GM12892 (cell line): ENCODE results near the gene CSGALNACT2.

ENCODE experiments used
- DNase-seq: peaks from one replicate; pipeline ENCODE4 v3.0.0; 2011; ENCODE audit not compliant: insufficient read length
- FAIRE-seq: peaks from 2 replicates; lab custom pipeline; 2011; peaks lifted over from hg19 to GRCh38; lab: Jason Lieb, UNC
- POLR2A ChIP-seq: IDR thresholded peaks from 2 replicates; pipeline ENCODE4 v1.6.1; 2011; ENCODE audit warnings: low read depth, low read length, control low read depth
- POLR2AphosphoS5 ChIP-seq: IDR thresholded peaks from 2 replicates; pipeline ENCODE4 v1.6.1; 2011; ENCODE audit warnings: low read depth, low read length, control low read depth
- TAF1 ChIP-seq: IDR thresholded peaks from 2 replicates; pipeline ENCODE4 v1.6.1; 2011; ENCODE audit warnings: low read depth, mild to moderate bottlenecking, control low read depth, low read length, borderline replicate concordance

CSGALNACT2 gene

DNA sequence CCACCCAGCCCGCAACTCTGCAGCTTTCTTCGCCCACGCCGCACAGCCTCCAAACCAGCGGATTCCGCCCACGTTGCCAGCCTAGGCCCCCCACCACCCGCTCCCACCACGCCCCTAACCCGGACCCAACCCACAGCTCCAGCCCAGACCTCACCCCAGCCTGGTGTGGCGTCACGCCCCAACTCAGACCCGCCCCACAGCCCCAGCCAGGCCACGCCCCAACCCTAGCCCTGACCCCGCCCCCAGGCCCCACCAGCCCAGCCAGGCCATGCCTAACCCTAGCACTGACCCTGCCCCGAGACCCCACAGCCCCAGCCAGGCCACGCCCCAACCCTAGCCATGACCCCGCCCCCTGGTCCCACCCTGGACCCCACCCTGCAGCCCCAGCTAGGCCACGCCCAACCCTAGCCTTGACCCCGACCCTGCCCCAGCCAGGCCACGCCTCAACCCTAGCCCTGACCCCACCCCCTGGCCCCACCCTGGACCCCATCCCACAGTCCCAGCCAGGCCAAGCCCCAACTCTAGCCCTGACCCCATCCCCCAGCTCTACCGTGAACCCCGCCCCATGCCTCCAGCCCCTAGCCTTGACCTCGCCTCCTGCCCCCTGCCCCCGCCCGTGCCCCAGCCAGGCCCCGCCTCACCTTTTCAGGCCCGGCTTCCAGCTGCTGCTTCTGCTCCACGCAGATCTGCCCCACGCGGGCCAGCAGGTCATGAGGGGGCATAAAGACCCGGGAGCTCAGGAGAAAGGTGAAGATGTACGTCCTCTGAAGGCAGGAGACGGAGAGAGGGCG, 64.6 kb downstream of the CSGALNACT2 start:
- TF ChIP-seq POLR2A, result no peak
- TF ChIP-seq POLR2AphosphoS5, result no peak
- FAIRE-seq (no peak), DNase-seq (peak; percentile 53)

DNA sequence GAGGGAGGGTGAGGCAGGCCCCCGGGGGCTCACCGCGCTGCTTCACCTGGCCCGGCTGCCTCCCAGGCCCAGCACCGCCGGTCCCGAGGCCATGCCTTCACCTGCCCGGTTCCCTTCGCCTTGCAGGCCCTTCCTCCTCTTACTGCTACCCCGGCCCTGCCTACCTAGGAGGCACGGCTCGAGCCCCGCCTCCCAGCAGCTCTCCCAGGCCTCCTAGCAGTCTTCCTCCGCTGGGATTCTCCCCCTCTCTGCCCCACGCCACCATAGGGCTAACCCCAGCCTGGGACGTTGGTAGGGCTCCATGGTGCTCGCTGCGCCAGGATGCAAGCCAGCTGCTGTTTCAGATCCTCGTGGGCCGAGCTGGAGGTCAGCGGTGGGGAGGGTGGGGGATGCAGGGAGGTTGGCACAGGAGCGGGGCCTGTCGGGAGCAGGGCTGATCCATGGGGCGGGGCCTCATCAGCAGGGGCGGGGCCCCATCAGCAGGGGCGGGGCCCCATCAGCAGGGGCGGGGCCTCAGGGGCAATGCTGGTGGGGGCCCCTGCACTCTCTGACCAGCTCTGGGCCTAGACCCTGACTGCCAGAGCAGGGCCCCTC, 65.3 kb downstream of the CSGALNACT2 start:
- DNase-seq (peak; percentile 32), FAIRE-seq (no peak)
- TF ChIP-seq TAF1 (no peak), POLR2AphosphoS5 (no peak), POLR2A (no peak)

DNA sequence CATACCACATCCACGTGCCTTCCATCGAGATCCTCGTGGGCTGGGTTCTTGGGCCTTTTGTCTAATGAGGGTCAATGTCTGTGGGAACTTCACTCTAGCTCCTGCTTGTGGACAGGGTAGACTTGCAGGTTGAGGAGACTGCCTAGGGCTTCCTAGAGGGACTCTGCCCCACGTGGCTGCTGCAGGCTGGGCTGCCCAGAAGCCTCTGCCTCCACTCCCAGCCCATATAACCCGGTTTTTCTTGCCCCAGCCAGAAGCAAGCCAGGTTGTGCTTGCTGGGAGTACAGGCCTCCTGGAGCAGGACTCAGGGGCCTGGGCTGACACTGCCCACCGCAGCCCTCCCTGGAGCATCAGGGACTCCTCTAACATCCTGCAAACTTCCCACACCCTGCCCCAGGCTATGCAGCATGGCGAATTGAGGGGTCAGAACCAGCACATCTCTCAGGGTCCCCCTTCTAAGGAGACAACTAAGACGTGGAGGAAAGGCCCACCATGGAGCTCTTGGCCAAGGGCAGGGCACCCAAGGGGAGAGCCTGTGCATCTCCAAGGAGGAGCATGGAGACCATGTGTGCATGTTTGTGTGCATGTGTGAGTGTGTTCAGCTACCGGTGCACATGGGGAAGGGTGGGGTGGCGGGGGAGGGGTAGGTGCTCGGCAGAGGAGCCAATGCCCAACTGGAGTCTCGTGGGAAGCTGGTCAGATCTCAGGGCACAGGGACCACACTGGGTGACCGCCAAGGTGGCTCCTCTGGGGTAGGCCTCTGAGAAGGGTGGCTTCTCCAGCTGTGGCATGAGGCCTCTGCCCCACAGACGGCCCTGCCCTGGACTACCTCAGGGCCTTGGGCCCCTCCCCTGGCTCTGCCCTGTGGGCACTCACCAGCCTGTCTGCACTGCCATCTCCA, 66.0 kb downstream of the CSGALNACT2 start:
- TF ChIP-seq TAF1 (no peak), POLR2A (no peak), POLR2AphosphoS5 (no peak)
- no peak for FAIRE-seq
- DNase-seq, result no peak

DNA sequence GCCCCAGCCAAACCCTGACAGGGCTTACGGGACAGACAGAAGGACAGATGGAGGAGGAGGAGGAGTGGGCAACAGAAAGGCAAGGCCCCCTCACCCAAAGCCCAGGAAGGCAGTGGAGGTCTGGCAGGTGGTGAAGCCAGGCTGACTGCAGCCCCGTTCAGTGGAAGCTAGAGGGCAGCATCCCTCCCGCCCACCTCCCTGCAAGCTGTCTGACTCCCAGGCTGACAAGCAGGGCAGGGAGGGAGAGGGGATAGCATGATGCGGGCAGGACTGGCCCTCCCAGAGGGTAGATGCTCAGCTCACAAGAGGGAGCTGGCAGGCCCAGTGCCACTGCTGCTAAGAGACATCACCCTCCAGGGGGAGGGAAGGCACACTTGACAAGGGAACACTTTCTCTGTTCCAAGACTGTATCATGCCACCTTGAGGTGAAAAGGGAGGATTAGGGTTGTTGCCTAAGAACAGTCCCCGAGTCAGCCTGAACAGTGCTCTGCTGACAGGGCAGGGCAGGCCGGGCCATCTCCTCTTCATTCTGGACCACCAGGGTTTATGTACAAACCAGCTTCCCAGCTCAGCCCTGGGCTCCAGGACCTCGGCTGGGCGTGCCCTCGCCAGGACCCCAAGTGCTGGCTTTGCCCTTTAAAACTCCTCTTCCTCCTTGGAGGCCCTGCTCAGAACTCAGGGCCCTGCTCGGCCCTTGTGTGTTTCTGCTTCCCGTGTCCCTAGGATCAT, 66.9 kb downstream of the CSGALNACT2 start:
- FAIRE-seq (peak; percentile 30), DNase-seq (peak; percentile 67)
- TF ChIP-seq POLR2AphosphoS5, result no peak

- TF ChIP-seq POLR2A, result no peak
- no peak for TF ChIP-seq TAF1
- no peak for TF ChIP-seq POLR2AphosphoS5
- FAIRE-seq, result no peak
- peak; percentile 9 for DNase-seq
Observed at GRCh38 chr10:43205681-43206390, 67.6 kb downstream of the CSGALNACT2 start.

GRCh38 chr10:43206391-43207235, 68.4 kb downstream of the CSGALNACT2 start:
- TF ChIP-seq POLR2AphosphoS5, result no peak
- TF ChIP-seq TAF1, result no peak
- TF ChIP-seq POLR2A, result no peak
- no peak for FAIRE-seq
- peak; percentile 11 for DNase-seq

GRCh38 chr10:43208147-43209073, 70.2 kb downstream of the CSGALNACT2 start:
- TF ChIP-seq POLR2A (no peak), TAF1 (no peak), POLR2AphosphoS5 (no peak)
- no peak for DNase-seq
- no peak for FAIRE-seq

DNA sequence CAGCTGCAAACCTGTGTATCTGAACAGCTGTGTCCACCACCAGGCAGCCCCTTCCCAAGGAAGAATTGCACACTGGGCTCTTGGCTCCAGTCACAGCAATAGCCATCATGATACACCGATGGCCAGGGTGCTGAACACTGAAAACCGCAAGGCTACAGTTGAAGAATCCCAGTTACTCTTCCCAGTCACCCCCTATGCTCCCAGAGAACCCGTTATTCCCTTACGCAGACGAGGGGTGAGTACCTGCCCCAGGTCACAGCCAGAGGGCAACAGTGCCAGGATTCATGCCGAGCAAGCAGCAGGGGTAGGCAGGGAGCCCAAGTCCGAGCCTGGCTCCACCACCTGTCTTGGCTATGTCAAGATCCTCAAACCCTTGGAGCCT, 70.8 kb downstream of the CSGALNACT2 start:
- TF ChIP-seq POLR2A (no peak), POLR2AphosphoS5 (no peak)
- no peak for FAIRE-seq
- no peak for DNase-seq

DNA sequence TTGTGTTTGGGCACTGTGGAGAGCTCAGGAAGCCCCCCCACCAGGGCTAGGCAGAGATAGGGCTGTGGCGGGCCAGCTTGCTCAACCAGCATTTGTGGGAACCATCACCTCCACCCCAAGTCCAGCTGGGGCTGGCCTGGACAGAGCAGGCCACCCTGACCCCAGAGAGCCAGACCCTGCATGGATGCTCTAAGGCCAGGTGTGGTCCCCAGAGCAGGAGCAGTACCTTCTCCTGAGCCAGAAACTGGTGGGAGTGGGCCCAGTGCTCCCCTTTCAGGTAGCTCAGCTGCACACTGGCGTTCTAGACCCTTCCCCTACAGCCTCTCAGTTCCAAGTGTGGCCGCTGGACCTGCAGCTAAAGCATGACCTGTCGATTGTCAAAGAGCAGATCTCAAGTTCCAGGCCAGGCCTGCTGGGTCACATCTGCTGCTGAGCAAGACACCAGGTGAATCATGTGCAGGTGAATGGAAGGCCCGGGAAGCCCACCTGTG, 71.5 kb downstream of the CSGALNACT2 start:
- DNase-seq (no peak), FAIRE-seq (no peak)
- TF ChIP-seq TAF1, result no peak
- no peak for TF ChIP-seq POLR2A
- TF ChIP-seq POLR2AphosphoS5, result no peak
